ENCODE measurements around the gene PRKAR1B.

DNA sequence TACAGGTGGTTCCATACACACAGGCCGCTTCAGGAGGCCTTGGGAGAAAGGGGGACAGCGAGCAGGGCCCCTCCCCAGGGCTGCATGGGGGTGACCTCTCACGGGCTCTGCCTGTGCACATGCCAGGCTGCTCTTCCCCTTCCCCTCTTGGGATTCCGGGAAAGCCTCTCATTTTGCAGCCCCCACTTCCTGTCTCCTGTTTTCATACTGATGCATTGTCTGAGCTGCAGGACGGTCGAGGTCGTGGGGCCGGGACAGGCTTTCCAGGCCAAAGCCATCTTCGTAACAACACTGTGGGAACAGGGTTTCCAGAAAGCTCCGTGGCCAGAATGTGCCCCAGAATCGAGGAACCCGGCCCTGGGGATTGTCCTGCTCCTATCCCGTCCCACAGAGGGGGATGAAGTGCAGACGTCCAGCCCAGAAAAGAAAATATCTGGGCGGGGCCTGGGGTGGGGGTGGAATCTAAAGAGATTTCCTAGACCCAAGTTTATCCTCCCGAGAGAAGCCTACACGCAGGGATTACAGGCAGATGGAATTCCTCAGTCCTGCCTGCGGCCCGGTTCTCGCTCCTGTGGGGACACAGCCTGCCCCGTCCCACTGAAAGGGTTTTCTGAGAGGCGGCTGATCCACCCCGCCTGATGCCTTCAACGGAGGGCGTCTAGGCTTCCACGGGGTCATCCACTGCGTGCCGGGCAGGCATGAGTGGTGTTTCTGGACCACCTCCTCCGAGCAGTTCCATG is 30.1 kb downstream of the PRKAR1B start:
- TF ChIP-seq, protein P1, sequence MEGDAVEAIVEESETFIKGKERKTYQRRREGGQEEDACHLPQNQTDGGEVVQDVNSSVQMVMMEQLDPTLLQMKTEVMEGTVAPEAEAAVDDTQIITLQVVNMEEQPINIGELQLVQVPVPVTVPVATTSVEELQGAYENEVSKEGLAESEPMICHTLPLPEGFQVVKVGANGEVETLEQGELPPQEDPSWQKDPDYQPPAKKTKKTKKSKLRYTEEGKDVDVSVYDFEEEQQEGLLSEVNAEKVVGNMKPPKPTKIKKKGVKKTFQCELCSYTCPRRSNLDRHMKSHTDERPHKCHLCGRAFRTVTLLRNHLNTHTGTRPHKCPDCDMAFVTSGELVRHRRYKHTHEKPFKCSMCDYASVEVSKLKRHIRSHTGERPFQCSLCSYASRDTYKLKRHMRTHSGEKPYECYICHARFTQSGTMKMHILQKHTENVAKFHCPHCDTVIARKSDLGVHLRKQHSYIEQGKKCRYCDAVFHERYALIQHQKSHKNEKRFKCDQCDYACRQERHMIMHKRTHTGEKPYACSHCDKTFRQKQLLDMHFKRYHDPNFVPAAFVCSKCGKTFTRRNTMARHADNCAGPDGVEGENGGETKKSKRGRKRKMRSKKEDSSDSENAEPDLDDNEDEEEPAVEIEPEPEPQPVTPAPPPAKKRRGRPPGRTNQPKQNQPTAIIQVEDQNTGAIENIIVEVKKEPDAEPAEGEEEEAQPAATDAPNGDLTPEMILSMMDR (IDR thresholded peaks at IDR 0.05): no peak
- TF ChIP-seq POLR2A (IDR thresholded peaks at IDR 0.05): no peak
